Transverse colon (tissue), 3 donors: ENCODE results near the gene RNF207.

Experiments used
- CTCF ChIP-seq, 5 experiments: fragments of 200-600 bp in 3 of 5; fragments of 450-650 bp in 2 of 5; sonication (generic) in 3 of 5; IDR thresholded peaks; 1 replicate in 2 of 5; 2 replicates in 3 of 5; pipeline ENCODE4 v1.5.1; 2016 to 2017; ENCODE audit warnings: antibody characterized with exemption in 5 of 5, inconsistent platforms in 3 of 5, mild to moderate bottlenecking in 2 of 5, moderate library complexity in 1 of 5
- EP300 ChIP-seq: sonication (generic); formaldehyde crosslinking; IDR thresholded peaks from one replicate; pipeline ENCODE4 v1.6.1; 2017; ENCODE audit warnings: antibody characterized with exemption, low read depth
- POLR2A ChIP-seq: fragments of 450-650 bp; IDR thresholded peaks from one replicate; pipeline ENCODE4 v1.6.1; 2016; ENCODE audit warnings: antibody characterized with exemption, mild to moderate bottlenecking, moderate library complexity

- TF ChIP-seq EP300: no peak
- no peak for TF ChIP-seq POLR2A
- no peak for TF ChIP-seq CTCF (IDR thresholded peaks at IDR 0.05)
Observed at GRCh38 chr1:6243053-6243834, 37.3 kb downstream of the RNF207 start.
